ENCODE measurements around the gene CCL25. TPM values are rescaled to one million over a fixed set of nuclear protein-coding genes. Genes with fewer than 3 reads are reported as not detected.

The CCL25 gene
- polyA plus RNA-seq, 1 of the 3 experiments (the other 2 are of a cell fraction): not detected

- TF ChIP-seq TCF12 (IDR thresholded peaks at IDR 0.05) (no peak), FOXJ3 (CRISPR knock-in tag; IDR thresholded peaks at IDR 0.05) (no peak), PBX3 (IDR thresholded peaks at IDR 0.05) (no peak), MEF2A (IDR thresholded peaks at IDR 0.05; ENCODE audit: borderline replicate concordance, low read depth) (no peak)
Measured at GRCh38 chr19:8093740-8094139, 41.2 kb downstream of the CCL25 start (continued).

- Histone ChIP-seq H3K4me2 (no peak overlapping the region), H3K9ac (no peak overlapping the region), H3K79me2 (ENCODE audit: insufficient read depth) (no peaks in the 10 kb centered on the region), H2AFZ (ENCODE audit: low read depth) (no peak overlapping the region), H3K36me3 (replicated peaks in 1 of 2; ENCODE audit: control insufficient read depth in 1 of 2, insufficient read depth in 2 of 2, low read length in 1 of 2) (no peaks in the 10 kb centered on the region), H3K9me3 (0 out of 2 replicates have a peak, but pooled peaks cover 7% of the 10 kb centered on the region), H3K4me1 (ENCODE audit: control insufficient read depth in 1 of 2, insufficient read depth in 2 of 2, low read depth in 1 of 2, low read length in 1 of 2) (no peaks in the 10 kb centered on the region; a peak in 1 of 4 replicates), H3K27me3 (ENCODE audit: insufficient read depth) (no peaks in the 10 kb centered on the region), H3K27ac (ENCODE audit: low read depth in 2 of 2, low read length in 1 of 2) (no peak overlapping the region), H4K20me1 (ENCODE audit: insufficient read depth) (no peaks in the 10 kb centered on the region), H3K4me3 (ENCODE audit: low read depth in 2 of 2, low read length in 1 of 2) (no peak overlapping the region), H3K9me2 (no peaks in the 10 kb centered on the region), H3F3A (replicated peaks; ENCODE audit: insufficient read depth) (no peaks in the 10 kb centered on the region)
- DNase-seq: no peak
- WGBS (ENCODE audit: low lambda C conversion rate): 5% methylated on average over 3 of the region's 6 CpGs
- POLR2A ChIA-PET: no interaction called here
- TF ChIP-seq TEAD4 (IDR thresholded peaks at IDR 0.05; ENCODE audit: borderline replicate concordance, insufficient read depth) (no peak), JUND (IDR thresholded peaks at IDR 0.05) (no peak), USF2 (IDR thresholded peaks at IDR 0.05; ENCODE audit: borderline replicate concordance, low read depth, low read length) (no peak), FOSL2 (IDR thresholded peaks at IDR 0.05; ENCODE audit: borderline replicate concordance, low read depth) (no peak), POLR2AphosphoS5 (IDR thresholded peaks at IDR 0.05; ENCODE audit: low read depth, low read length) (no peak), REST (IDR thresholded peaks at IDR 0.05; ENCODE audit: low read depth, low read length) (no peak), PBX3 (IDR thresholded peaks at IDR 0.05) (no peak), SIN3A (IDR thresholded peaks at IDR 0.05; ENCODE audit: borderline replicate concordance, low read depth, low read length) (no peak), YY1 (IDR thresholded peaks at IDR 0.05; ENCODE audit: low read depth) (no peak), EZH2phosphoT487 (IDR thresholded peaks at IDR 0.05; ENCODE audit: borderline replicate concordance, low read depth) (no peak)
- CTCF ChIA-PET: interaction anchor here (0.5 to 1.1 kb wide), 3 partner anchors 16 to 1442 kb away, joined by 3 read pairs; no protein-coding TSS in a partner anchor
Measured at GRCh38 chr19:8094336-8094735, 41.8 kb downstream of the CCL25 start.

All from SK-N-SH (cell line).